Measurements from ENCODE around the gene NCBP2. TPM values are rescaled to one million over a fixed set of nuclear protein-coding genes. Genes with fewer than 3 reads are reported as not detected.

Gene NCBP2
- total RNA-seq, 1 donor from 2014 or later = 79.9 TPM

DNA sequence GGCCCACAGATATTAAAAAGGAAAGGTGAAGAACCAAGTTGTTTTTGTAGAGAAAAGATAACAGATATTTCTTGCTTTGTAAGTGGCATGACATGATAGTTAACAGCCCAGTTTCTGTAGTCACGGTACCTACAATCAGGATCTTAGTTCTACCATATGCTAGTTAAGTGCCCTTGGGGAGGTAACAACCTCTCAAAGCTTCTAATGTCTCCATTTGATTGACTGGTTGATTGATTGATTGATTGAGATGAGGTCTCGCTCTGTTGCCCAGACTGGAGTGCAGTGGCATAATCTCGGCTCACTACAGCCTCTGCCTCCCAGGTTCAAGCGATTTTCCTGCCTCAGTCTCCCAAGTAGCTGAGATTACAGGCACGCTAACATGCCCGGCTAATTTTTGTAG lies 46.1 kb downstream of the NCBP2 start:
- TF ChIP-seq, protein P1, sequence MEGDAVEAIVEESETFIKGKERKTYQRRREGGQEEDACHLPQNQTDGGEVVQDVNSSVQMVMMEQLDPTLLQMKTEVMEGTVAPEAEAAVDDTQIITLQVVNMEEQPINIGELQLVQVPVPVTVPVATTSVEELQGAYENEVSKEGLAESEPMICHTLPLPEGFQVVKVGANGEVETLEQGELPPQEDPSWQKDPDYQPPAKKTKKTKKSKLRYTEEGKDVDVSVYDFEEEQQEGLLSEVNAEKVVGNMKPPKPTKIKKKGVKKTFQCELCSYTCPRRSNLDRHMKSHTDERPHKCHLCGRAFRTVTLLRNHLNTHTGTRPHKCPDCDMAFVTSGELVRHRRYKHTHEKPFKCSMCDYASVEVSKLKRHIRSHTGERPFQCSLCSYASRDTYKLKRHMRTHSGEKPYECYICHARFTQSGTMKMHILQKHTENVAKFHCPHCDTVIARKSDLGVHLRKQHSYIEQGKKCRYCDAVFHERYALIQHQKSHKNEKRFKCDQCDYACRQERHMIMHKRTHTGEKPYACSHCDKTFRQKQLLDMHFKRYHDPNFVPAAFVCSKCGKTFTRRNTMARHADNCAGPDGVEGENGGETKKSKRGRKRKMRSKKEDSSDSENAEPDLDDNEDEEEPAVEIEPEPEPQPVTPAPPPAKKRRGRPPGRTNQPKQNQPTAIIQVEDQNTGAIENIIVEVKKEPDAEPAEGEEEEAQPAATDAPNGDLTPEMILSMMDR (IDR thresholded peaks at IDR 0.05; ENCODE audit: unreplicated experiment) = no peak
- Mint-ChIP-seq H3K27me3 (no peaks in the 10 kb centered on the region), H3K36me3 (ENCODE audit: insufficient read depth) (peaks cover 7% of the 10 kb centered on the region), H3K9me3 (ENCODE audit: low read depth) (no peaks in the 10 kb centered on the region), H3K27ac (peak overlapping the region; percentile 29), H3K4me3 (ENCODE audit: low read depth) (no peak overlapping the region), H3K4me1 (ENCODE audit: low read depth) (peaks cover 11% of the 10 kb centered on the region)
- no peak for DNase-seq (ENCODE audit: low spot score, unreplicated experiment)

DNA sequence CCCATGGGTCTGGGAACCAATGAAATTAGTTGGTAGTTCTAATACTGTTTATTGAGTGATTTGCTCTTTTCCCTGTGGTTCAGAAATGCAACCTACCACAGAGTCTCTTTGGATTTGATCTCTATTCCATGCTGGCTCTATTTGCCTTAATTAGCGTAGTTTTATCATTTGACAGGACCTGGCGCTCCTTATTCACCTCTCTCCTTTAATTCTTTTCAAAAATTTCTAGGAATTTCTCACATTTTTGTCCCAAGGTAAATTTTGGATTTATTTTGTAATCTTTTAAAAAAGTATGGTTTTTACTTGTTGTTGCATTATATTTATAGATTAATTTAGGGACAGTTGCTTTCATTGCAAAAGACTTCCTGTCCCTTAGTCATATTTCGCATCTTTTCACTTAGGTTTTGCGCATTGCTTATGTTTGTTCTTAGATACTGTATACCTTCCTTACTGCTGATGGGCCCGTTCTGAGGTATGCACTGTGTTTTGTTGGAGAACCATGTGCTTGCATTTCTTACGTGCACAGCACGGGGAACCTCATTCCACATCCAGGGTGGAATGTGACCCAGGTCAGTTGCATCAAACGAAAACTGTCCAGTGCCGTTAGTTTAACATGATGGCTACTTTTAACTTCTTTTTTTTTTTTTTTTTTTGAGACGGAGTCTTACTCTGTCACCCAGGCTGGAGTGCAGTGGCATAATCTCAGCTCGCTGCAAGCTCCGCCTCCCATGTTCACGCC lies 47.6 kb downstream of the NCBP2 start:
- Mint-ChIP-seq H3K4me3 (ENCODE audit: low read depth) (no peak overlapping the region), H3K4me1 (ENCODE audit: low read depth) (peaks cover 11% of the 10 kb centered on the region), H3K9me3 (ENCODE audit: low read depth) (no peaks in the 10 kb centered on the region), H3K36me3 (ENCODE audit: insufficient read depth) (peaks cover 3% of the 10 kb centered on the region), H3K27ac (no peak overlapping the region), H3K27me3 (no peaks in the 10 kb centered on the region)
- no peak for DNase-seq (ENCODE audit: low spot score, unreplicated experiment)
- TF ChIP-seq, protein P1 (IDR thresholded peaks at IDR 0.05; ENCODE audit: unreplicated experiment) = no peak

DNA sequence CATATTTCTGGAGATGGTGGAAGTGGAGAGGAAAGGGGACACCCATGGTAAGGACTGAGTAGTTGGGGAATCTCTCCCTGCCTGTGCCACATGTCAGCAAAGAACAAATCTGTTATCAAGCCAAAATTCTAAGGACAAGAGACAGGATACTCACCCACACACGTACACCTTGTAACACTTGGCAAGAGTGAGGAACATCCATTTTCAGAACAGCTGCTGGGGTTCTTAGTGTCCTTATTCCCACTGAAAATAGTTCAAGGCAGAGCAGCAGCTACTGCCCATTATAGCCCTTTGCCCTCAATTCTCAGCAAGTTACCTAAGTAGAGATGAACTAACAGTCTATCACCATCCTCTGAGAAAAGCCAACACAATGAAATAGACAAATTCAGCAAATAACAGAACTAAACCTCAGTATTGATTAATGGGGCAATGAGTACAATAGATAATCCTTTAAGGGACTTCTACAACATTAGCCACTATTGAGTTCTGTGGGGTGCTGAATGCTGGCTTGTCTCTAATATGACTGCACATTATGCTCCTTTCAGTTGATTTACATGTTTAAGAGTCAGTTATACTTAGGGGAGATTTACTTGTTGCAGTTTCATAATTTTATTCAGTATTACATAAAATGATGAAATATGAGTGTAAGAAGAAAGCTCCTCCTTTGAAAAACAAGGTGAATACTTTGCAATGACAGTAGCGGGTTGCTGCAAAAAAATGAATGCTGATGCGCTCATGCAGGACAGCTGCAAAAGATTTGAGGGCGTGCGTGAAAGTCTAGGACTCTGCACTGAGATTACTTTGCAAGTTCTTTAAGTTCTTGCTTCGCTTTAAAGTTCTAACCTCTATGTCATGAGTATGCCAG lies 52.3 kb downstream of the NCBP2 start:
- H3K4me3 Mint-ChIP-seq (ENCODE audit: low read depth) = no peak overlapping the region
- DNase-seq (ENCODE audit: low spot score, unreplicated experiment) = no peak

DNA sequence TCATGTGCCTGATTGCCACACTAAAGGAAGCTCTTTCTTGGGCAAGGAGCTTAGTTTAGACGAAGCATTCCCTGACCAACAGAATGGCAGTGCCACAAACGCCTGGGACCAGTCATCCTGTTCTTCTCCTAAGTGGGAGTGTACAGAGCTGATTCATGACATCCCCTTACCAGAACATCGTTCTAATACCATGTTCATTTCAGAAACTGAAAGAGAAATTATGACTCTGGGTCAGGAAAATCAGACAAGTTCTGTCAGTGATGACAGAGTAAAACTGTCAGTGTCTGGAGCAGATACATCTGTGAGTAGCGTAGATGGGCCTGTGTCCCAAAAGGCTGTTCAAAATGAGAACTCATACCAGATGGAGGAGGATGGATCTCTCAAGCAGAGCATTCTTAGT lies 56.2 kb downstream of the NCBP2 start:
- Mint-ChIP-seq H3K27me3 (no peaks in the 10 kb centered on the region), H3K27ac (no peak overlapping the region), H3K4me3 (ENCODE audit: low read depth) (no peak overlapping the region), H3K9me3 (ENCODE audit: low read depth) (no peaks in the 10 kb centered on the region), H3K36me3 (ENCODE audit: insufficient read depth) (peaks cover 2% of the 10 kb centered on the region), H3K4me1 (ENCODE audit: low read depth) (peaks cover 2% of the 10 kb centered on the region)
- TF ChIP-seq, protein P1 (IDR thresholded peaks at IDR 0.05; ENCODE audit: unreplicated experiment) = no peak
- DNase-seq (ENCODE audit: low spot score, unreplicated experiment) = no peak

More for the DNA sequence above, 52.3 kb downstream of the NCBP2 start:
- no peaks in the 10 kb centered on the region for H3K9me3 Mint-ChIP-seq (ENCODE audit: low read depth)
- TF ChIP-seq, protein P1 (IDR thresholded peaks at IDR 0.05; ENCODE audit: unreplicated experiment) = no peak
- peak overlapping the region; percentile 14 for H3K27ac Mint-ChIP-seq
- no peaks in the 10 kb centered on the region for H3K27me3 Mint-ChIP-seq
- H3K4me1 Mint-ChIP-seq (ENCODE audit: low read depth) = peaks cover 2% of the 10 kb centered on the region
- peaks cover 4% of the 10 kb centered on the region for H3K36me3 Mint-ChIP-seq (ENCODE audit: insufficient read depth)

Other genes starting within 250 kb of the NCBP2 start
- 2.3 and 2.5 TPM in 2 replicates for gene CEP19, start 230.3 kb downstream of the NCBP2 start, total RNA-seq
- gene PIGX, start 230.2 kb downstream of the NCBP2 start, total RNA-seq = 26.1 and 28.3 TPM in 2 replicates
- gene PAK2, start 202.7 kb downstream of the NCBP2 start, total RNA-seq = 71.9 and 72.1 TPM in 2 replicates
- 41.1 and 41.4 TPM in 2 replicates for gene SENP5, start 74.6 kb downstream of the NCBP2 start, total RNA-seq
- gene PIGZ, start 26.3 kb upstream of the NCBP2 start, total RNA-seq = 4.7 and 6.0 TPM in 2 replicates
- gene MELTF, start 87.3 kb upstream of the NCBP2 start, total RNA-seq = 4.8 and 5.0 TPM in 2 replicates